DLD1 (cell line): ENCODE data around the gene ZMYND11.

Source experiments
- in situ Hi-C: cut with HindIII; loops from 2 replicates; pipeline ENCODE4 v1.10.0; 2017; ENCODE audit warnings: low sequenced_read_pairs

Gene ZMYND11

DNA sequence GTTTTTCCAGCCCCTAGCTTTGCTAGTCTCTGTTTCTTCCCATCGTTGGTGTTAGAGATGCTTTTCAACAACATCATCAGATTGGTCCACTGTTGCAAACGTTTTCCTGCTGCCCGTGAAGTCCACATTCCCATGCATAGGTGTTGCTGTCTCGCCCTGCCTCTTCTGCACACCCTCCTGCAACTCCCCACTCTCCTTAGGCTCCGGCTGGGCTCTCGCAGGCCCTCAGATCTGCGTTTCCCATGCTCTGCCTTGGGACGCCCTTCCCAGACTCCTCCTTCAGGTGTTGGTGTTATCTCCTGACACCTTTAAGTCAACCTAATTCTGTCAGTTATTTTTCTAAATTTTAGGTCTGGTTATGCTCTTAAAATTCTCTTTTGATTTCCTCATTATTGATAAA lies 55.0 kb downstream of the ZMYND11 start:
- in situ Hi-C loops, result no loop called here

- in situ Hi-C loops, result no loop called here
Measured at GRCh38 chr10:191703-192518, 56.7 kb downstream of the ZMYND11 start.

GRCh38 chr10:194281-194680 lies 59.0 kb downstream of the ZMYND11 start:
- in situ Hi-C loops, result no loop called here

- in situ Hi-C loops, result no loop called here
Measured at GRCh38 chr10:200405-200804, 65.2 kb downstream of the ZMYND11 start.

GRCh38 chr10:201328-201771 lies 66.1 kb downstream of the ZMYND11 start:
- in situ Hi-C loops, result no loop called here

GRCh38 chr10:208616-209015 lies 73.4 kb downstream of the ZMYND11 start:
- in situ Hi-C loops, result no loop called here

DNA sequence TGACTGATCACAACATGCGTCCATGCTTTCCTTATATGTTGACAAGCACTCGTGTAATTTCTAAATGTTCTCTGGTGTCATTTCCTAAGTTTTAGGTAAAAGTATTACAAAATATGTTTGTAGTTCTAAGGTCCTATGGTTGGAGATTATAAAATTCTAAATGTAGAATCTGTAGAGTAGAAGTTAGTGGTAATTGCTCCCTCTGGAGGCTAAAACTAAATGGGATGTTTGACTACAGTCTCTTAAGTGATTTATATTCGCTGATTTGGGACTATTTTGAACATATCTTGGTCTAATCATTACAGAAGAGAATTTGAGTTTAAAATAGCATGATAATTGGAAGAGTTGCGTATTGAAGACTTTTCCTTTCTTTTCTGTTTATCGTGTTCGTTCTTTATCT lies 74.1 kb downstream of the ZMYND11 start:
- in situ Hi-C loops, result no loop called here

GRCh38 chr10:210297-210696 lies 75.0 kb downstream of the ZMYND11 start:
- in situ Hi-C loops, result no loop called here

- in situ Hi-C loops, result no loop called here
Measured at GRCh38 chr10:215444-215843, 80.2 kb downstream of the ZMYND11 start.

- in situ Hi-C loops, result no loop called here
Measured at GRCh38 chr10:218798-219197, 83.5 kb downstream of the ZMYND11 start.

DNA sequence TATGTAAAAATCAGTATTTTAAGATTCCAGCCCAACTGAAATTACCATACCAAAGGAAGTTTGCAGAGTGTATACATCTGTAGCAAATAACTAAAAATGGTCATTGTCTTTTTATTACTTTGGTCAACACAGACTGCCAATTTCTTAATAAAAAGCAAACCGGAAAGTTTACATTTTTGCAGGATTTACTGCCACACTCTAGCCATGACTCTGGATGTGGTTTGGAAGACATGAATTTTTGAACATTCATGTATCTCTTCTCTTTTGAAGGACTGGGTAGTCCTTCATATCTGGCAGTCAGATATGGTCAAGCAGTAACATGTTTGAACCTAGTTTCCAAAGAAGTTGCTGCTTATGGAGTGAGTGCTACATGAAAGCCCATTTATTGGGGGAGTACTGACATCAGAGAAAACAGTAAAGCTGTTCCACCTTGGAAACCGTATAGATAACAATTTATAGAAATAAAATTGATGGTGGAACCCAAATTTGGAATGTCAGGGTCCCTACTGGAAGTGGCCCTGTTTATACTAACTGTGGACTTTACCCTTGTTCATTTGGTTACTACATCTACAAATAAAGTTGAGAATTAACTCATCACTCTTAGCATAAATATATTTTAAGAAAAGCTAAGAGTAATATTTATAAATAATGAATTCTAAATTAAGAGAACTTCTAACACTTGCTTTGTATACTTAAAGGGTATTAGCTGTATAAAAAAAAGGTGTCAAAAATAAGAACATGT lies 84.6 kb downstream of the ZMYND11 start:
- in situ Hi-C loops, result no loop called here

DNA sequence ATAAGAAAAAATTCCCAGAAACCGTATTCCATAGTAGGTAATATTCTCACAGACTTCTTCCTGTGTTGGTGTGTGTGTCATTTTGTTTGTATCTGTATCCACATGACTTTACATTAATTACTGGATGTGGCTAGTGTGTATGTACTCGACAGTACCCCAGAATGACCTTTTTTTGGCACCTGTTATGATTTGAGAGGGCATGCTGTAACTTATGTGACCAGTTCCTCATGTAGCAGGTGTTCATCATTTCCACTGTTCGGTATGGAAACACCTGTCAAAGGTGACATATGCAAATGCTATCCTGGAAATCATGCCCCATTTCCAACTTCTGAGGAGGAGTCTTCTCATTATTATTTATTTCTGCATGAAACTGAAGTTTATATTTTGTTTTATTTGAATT lies 89.3 kb downstream of the ZMYND11 start:
- in situ Hi-C loops, result no loop called here

DNA sequence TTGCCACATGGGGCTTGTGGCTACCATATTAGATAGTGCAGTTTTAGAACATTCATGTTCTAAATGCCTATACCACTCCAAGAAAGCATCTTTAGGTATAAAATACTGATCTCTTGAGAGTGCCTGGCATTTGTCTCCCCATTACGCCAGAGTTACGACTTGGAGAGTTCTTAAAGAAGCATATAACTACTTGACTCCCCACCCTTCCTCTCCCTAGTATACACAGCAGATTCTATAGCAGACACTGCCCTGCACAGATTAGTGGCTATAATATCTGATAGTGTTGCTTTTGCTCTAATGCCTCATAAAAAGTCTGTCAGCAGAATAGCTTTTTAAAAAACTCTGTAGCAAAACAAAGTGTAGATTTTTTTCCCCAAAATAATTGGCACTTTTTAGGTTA lies 90.8 kb downstream of the ZMYND11 start:
- in situ Hi-C loops, result no loop called here

- in situ Hi-C loops, result no loop called here
Measured at GRCh38 chr10:227014-227413, 91.8 kb downstream of the ZMYND11 start.

DNA sequence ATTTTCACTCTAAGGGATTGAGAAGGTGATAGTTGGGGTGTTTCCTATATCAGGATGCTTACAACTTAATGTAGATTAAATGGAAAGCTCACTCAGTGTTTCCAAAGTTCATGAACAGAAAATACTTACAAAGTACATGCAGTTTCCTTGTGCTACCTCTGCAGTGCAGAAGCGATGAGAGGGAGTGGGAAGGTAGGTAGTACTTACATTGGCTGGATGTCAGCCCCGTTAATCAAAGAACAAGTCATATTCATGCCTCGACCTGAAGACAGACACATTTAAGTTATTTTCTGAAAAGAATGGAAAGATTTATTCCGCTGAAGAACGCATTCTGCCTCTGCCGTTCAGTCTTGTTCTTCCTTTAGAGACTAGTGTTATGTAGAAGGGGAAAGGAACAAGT lies 93.1 kb downstream of the ZMYND11 start:
- in situ Hi-C loops, result no loop called here

GRCh38 chr10:230758-231157 lies 95.5 kb downstream of the ZMYND11 start:
- in situ Hi-C loops, result no loop called here

GRCh38 chr10:232061-232460 lies 96.8 kb downstream of the ZMYND11 start:
- in situ Hi-C loops, result no loop called here

GRCh38 chr10:232878-233277 lies 97.6 kb downstream of the ZMYND11 start:
- in situ Hi-C loops, result no loop called here

DNA sequence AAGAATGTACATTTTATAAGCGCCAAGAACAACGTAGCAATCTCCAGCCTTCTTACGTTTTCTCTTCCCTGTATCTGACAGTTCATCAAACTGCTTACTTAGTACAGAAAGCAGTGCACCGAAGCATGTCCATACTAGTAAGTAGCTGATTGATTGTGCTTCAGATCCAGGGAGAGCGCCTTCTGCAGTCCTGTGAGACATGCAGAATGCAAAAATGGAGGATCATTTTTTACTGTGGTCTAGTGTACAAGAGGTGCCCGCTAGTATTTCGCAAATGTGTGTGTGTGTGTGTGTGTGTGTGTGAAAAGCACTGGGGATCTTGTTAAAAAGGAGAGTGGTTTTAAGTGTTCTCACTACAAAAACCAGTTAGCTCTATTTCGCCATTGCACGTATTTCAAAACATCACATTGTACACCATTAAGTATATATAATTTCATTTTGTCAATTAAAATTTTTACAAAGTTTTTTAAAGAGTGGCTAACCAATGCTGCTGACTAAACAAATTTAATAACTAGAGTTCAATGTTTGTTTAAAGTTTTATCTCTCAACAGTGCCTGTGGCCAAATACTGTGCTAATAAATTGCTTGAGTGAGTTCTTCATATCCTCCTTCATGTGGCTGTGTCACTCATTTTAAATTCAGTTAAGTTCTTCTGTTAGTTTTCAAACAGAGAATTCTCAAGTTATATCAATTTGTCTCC lies 99.6 kb downstream of the ZMYND11 start:
- in situ Hi-C loops, result no loop called here

GRCh38 chr10:235915-236314 lies 100.7 kb downstream of the ZMYND11 start:
- in situ Hi-C loops, result no loop called here

DNA sequence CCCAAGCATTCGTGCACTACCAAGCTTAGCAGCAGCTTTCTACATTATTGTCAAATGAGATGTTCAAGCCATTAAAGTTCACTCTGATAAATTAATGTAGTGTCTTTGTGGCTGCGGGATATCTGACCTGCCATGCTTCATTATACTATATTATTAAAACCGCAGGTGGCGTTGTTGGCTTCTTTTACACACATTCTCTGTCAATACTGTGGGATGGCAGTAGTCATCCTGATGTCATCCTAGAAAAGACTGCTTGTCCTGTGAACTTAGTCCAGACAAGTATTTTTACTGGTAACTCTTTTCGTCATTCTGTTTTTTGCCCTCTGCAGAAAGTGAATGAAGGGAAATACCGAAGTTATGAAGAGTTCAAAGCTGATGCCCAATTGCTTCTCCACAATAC lies 103.9 kb downstream of the ZMYND11 start:
- in situ Hi-C loops, result no loop called here

GRCh38 chr10:241451-241850 lies 106.2 kb downstream of the ZMYND11 start:
- in situ Hi-C loops, result no loop called here
